ENCODE measurements around the gene CCL24. TPM values are rescaled to one million over a fixed set of nuclear protein-coding genes. Genes with fewer than 3 reads are reported as not detected.

Gene CCL24
- total and polyA plus RNA-seq, 2 of the 4 experiments (the other 2 are of a cell fraction): not detected

DNA sequence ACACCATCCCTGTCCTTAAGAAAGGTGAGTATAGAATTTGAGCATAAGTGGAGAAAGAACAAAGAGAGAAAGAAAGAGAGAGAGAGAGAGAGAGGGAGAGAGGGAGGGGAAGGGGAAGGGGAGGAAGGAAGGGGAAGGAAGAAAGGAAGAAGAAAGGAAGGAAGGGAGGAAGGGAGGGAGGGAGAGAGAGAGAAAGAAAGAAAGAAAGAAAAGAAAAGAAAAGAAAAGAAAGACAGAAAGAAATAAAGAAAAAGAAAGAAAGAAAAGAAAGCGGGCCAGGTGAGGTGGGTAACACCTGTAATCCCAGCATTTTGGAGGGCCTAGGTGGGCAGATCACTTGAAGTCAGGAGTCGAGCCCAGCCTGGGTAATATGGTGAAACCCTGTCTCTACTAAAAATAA is 19.9 kb downstream of the CCL24 start:
- no peak overlapping the region for H2BK20ac ChIP-seq (ENCODE audit: low read depth, low read length)
- no peak overlapping the region for H4K91ac ChIP-seq (ENCODE audit: insufficient read depth, low read depth, low read length)
- H3K9me1 ChIP-seq (ENCODE audit: insufficient read depth, low read length): no peaks in the 10 kb centered on the region
- H4K8ac ChIP-seq (ENCODE audit: low read depth in 2 of 2, low read length in 2 of 2): no peak overlapping the region
- no peak overlapping the region for H3K4me3 ChIP-seq (ENCODE audit: insufficient read depth, low read depth, low read length)
- in situ Hi-C loops (cut with MboI; ENCODE audit: low sequenced_read_pairs): no loop called here
- no TSS peak for BruUV-seq (replicated peaks)
- H2AFZ ChIP-seq (replicated peaks; ENCODE audit: low read length, poor library complexity): no peak overlapping the region
- H3K36me3 ChIP-seq (ENCODE audit: control insufficient read depth, insufficient read depth, low read length): no peaks in the 10 kb centered on the region
- H3K27ac ChIP-seq (ENCODE audit: insufficient read depth, low read length): no peak overlapping the region
- DNase-seq: no peak
- ChIA-PET CTCF (no interaction called here), POLR2A (ENCODE audit: unreplicated experiment) (no interaction called here)
- no peaks in the 10 kb centered on the region for H3K9me3 ChIP-seq (ENCODE audit: control insufficient read depth, insufficient read depth, low read length)
- H3K4me2 ChIP-seq (ENCODE audit: low read depth, low read length): no peak overlapping the region
- intact Hi-C loops (cut with micrococcal nuclease): no loop called here
- H3K23ac ChIP-seq (ENCODE audit: low read depth, low read length): no peak overlapping the region
- H3K14ac ChIP-seq (replicated peaks; ENCODE audit: low read depth, low read length): no peak overlapping the region
- no peak overlapping the region for H2AK9ac ChIP-seq (replicated peaks; ENCODE audit: low read depth, low read length, poor library complexity)
- no peak for ATAC-seq (ENCODE audit: low read depth)
- no peak overlapping the region for H2AK5ac ChIP-seq (ENCODE audit: low read depth, low read length)
- no peaks in the 10 kb centered on the region for H4K20me1 ChIP-seq (ENCODE audit: insufficient read depth, low read length)
- H4K5ac ChIP-seq (ENCODE audit: low read depth, low read length): no peak overlapping the region
- H3K18ac ChIP-seq (ENCODE audit: low read depth, low read length): no peak overlapping the region
- no peak overlapping the region for H2BK5ac ChIP-seq (ENCODE audit: low read depth, low read length, poor library complexity, severe bottlenecking)
- H3K4me1 ChIP-seq (ENCODE audit: control insufficient read depth, insufficient read depth, low read length): peaks cover 4% of the 10 kb centered on the region
- H3K56ac ChIP-seq (ENCODE audit: extremely low read depth, insufficient read depth, low read length): no peak overlapping the region
- H2BK15ac ChIP-seq (ENCODE audit: low read depth, low read length): no peak overlapping the region
- WGBS, 2 experiments (ENCODE audit: extremely low coverage in 2 of 2, insufficient read length in 1 of 2): 100% methylated on average over 1 of the region's 2 CpGs; no CpG with 5 or more reads in 1 of the 2 experiments
- no peak for TF ChIP-seq RFX5 (IDR thresholded peaks at IDR 0.05; ENCODE audit: low read depth, low read length)
- no peak for TF ChIP-seq MAZ (IDR thresholded peaks at IDR 0.05; ENCODE audit: borderline replicate concordance, low read depth, low read length)
- no peak for TF ChIP-seq MAFK (IDR thresholded peaks at IDR 0.05; ENCODE audit: low read depth, low read length)
- TF ChIP-seq POLR2A (IDR thresholded peaks at IDR 0.05; ENCODE audit: low read depth, low read length): no peak
- TF ChIP-seq, protein P1, sequence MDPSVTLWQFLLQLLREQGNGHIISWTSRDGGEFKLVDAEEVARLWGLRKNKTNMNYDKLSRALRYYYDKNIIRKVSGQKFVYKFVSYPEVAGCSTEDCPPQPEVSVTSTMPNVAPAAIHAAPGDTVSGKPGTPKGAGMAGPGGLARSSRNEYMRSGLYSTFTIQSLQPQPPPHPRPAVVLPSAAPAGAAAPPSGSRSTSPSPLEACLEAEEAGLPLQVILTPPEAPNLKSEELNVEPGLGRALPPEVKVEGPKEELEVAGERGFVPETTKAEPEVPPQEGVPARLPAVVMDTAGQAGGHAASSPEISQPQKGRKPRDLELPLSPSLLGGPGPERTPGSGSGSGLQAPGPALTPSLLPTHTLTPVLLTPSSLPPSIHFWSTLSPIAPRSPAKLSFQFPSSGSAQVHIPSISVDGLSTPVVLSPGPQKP (IDR thresholded peaks at IDR 0.05; ENCODE audit: borderline replicate concordance, low read depth, low read length): no peak
- TF ChIP-seq CEBPB (IDR thresholded peaks at IDR 0.05; ENCODE audit: low read depth, low read length): no peak
- TF ChIP-seq MXI1 (IDR thresholded peaks at IDR 0.05; ENCODE audit: borderline replicate concordance, low read depth, low read length): no peak
- TF ChIP-seq USF2 (IDR thresholded peaks at IDR 0.05; ENCODE audit: low read depth, low read length): no peak
- no peak for TF ChIP-seq NFE2L2 (IDR thresholded peaks at IDR 0.05; ENCODE audit: low read depth, low read length)
- TF ChIP-seq RAD21 (IDR thresholded peaks at IDR 0.05; ENCODE audit: low read length): no peak
- TF ChIP-seq RCOR1 (IDR thresholded peaks at IDR 0.05; ENCODE audit: insufficient replicate concordance, low read length): no peak
- TF ChIP-seq, protein P2, sequence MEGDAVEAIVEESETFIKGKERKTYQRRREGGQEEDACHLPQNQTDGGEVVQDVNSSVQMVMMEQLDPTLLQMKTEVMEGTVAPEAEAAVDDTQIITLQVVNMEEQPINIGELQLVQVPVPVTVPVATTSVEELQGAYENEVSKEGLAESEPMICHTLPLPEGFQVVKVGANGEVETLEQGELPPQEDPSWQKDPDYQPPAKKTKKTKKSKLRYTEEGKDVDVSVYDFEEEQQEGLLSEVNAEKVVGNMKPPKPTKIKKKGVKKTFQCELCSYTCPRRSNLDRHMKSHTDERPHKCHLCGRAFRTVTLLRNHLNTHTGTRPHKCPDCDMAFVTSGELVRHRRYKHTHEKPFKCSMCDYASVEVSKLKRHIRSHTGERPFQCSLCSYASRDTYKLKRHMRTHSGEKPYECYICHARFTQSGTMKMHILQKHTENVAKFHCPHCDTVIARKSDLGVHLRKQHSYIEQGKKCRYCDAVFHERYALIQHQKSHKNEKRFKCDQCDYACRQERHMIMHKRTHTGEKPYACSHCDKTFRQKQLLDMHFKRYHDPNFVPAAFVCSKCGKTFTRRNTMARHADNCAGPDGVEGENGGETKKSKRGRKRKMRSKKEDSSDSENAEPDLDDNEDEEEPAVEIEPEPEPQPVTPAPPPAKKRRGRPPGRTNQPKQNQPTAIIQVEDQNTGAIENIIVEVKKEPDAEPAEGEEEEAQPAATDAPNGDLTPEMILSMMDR (conservative IDR thresholded peaks at IDR 0.05; ENCODE audit: low read depth, low read length): no peak
- TF ChIP-seq SMC3 (IDR thresholded peaks at IDR 0.05; ENCODE audit: low read depth, low read length): no peak
- TF ChIP-seq CHD1 (IDR thresholded peaks at IDR 0.05; ENCODE audit: low read depth, low read length): no peak
- no peak for TF ChIP-seq FOS (IDR thresholded peaks at IDR 0.05; ENCODE audit: low read depth, low read length)
- TF ChIP-seq BHLHE40 (IDR thresholded peaks at IDR 0.05; ENCODE audit: low read depth, low read length): no peak
- H3K9ac ChIP-seq (ENCODE audit: low read depth, low read length): no peak overlapping the region
- dilution Hi-C loops (cut with HindIII; ENCODE audit: low sequenced_read_pairs, unreplicated experiment): no loop called here
- no peak overlapping the region for H2BK120ac ChIP-seq (ENCODE audit: low read depth, low read length)
- H3K79me1 ChIP-seq (ENCODE audit: low read depth in 1 of 2, low read length in 2 of 2): no peaks in the 10 kb centered on the region
- peaks cover 30% of the 10 kb centered on the region for H3K27me3 ChIP-seq (ENCODE audit: control insufficient read depth, insufficient read depth, low read length)
- no peak overlapping the region for H3K4ac ChIP-seq (ENCODE audit: low read depth, low read length)

Measured in IMR-90 (cell line).